ENCODE results near the gene TIMM44. TPM values are rescaled to one million over a fixed set of nuclear protein-coding genes. Genes with fewer than 3 reads are reported as not detected.
"Not testable (repeated sequence)": the region's sequence is repeated elsewhere in the genome, so short reads cannot be mapped to it uniquely, and the experiment has no call there.

Gene TIMM44
- total RNA-seq, 1 experiment from 2014 or later = 153 TPM

DNA sequence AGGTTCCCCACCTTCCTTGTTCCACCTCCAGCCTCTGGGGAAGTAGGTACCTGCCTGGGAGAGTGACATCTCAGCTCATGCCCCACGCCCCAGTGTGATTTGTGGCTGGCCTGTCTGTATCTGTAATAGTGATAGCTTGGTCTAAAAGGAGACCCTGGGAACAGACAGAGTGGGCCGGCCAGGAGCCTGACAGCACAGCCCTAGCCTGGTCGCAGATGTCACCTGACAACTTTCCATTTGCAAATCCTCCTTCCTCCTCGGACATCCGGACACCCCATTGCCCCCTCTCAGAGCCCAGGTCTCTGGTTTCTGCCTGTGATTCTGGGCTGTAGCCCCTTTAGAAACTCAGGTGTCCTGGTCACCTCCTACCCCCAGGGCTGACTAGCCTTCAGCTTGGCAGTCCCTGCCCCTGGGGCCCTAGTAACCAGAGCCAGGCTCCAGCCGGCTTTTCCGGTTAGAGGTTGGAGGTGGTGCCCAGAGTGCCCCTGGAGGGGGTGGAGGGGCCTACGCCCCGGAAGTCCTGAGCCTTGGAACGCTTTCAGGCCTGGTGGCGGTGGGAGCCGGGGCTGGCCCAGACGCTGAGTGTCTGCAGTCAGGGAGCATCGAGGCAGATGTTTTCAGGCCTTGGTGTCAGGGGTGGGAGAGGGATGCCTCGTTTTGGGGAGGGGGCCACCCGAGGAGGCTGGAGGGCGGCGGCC lies 48.7 kb downstream of the TIMM44 start:
- no peak overlapping the region for H3K27ac ChIP-seq (ENCODE audit: low read depth, low read length, poor library complexity, severe bottlenecking)
- H3K4me1 ChIP-seq (ENCODE audit: insufficient read depth, low read length, poor library complexity, severe bottlenecking) = no peaks in the 10 kb centered on the region
- H3K27me3 ChIP-seq (replicated peaks; ENCODE audit: insufficient read depth, low read depth, low read length, poor library complexity) = no peaks in the 10 kb centered on the region
- H3K4me3 ChIP-seq (ENCODE audit: low read depth, low read length, poor library complexity, severe bottlenecking) = no peak overlapping the region
- CTCF ChIA-PET = no interaction called here
- intact Hi-C loops (cut with micrococcal nuclease; ENCODE audit: unreplicated experiment) = no loop called here
- POLR2A ChIA-PET (ENCODE audit: low non-redundant PET) = no interaction called here
- TF ChIP-seq CTCF (conservative IDR thresholded peaks at IDR 0.05; ENCODE audit: low read depth, low read length) (no peak), EZH2 (IDR thresholded peaks at IDR 0.05; ENCODE audit: borderline replicate concordance, low read depth, low read length, poor library complexity, severe bottlenecking) (no peak)
- DNase-seq (ENCODE audit: low spot score) = no peak
- no peaks in the 10 kb centered on the region for H3K36me3 ChIP-seq (ENCODE audit: insufficient read depth, low read length, poor library complexity, severe bottlenecking)
- no peaks in the 10 kb centered on the region for H3K9me3 ChIP-seq (ENCODE audit: low read depth, low read length, poor library complexity, severe bottlenecking)
- BruUV-seq (replicated peaks) = no TSS peak

DNA sequence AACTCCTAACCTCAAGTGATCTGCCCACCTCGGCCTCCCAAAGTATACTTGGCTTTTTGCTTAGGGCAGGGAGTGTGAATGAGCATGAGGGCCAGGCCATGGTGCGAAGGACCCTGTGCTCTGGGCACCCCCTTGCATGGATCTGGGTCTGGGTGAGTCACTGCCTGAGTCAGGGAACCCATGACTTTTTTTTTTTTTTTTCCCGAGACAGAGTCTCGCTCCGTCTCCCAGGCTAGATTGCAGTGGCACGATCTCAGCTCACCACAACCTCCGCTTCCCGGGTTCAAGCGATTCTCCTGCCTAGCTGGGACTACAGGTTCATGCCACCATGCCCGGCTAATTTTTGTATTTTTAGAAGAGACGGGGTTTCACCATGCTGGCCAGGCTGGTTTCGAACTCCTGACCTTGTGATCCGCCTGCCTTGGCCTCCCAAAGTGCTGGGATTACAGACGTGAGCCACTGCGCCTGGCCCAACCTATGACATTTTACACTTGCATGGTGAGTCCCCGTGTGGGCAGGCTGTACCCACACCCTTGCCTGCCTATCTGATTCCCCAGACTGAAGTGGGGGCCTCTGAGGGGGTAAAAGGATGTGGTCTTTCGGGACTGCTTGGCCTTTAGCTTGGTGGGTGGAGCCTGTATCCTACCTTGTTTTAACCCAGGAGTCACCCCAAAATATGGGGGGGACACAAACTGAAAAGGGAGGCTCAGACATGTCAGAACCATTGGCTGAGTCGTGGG lies 49.9 kb downstream of the TIMM44 start:
- BruUV-seq (replicated peaks); DNase-seq (ENCODE audit: low spot score); CTCF ChIA-PET; H3K27me3 ChIP-seq (replicated peaks; ENCODE audit: insufficient read depth, low read depth, low read length, poor library complexity); H3K9me3 ChIP-seq (ENCODE audit: low read depth, low read length, poor library complexity, severe bottlenecking); POLR2A ChIA-PET (ENCODE audit: low non-redundant PET); H3K27ac ChIP-seq (ENCODE audit: low read depth, low read length, poor library complexity, severe bottlenecking); H3K4me1 ChIP-seq (ENCODE audit: insufficient read depth, low read length, poor library complexity, severe bottlenecking); H3K4me3 ChIP-seq (ENCODE audit: low read depth, low read length, poor library complexity, severe bottlenecking); H3K36me3 ChIP-seq (ENCODE audit: insufficient read depth, low read length, poor library complexity, severe bottlenecking); intact Hi-C loops (cut with micrococcal nuclease; ENCODE audit: unreplicated experiment): not testable (repeated sequence)

GRCh38 chr19:7888826-7889217 lies 54.6 kb downstream of the TIMM44 start:
- DNase-seq (ENCODE audit: low spot score) = no peak
- BruUV-seq (replicated peaks) = no TSS peak
- no peak for TF ChIP-seq EZH2 (IDR thresholded peaks at IDR 0.05; ENCODE audit: borderline replicate concordance, low read depth, low read length, poor library complexity, severe bottlenecking)
- TF ChIP-seq CTCF (conservative IDR thresholded peaks at IDR 0.05; ENCODE audit: low read depth, low read length) = no peak
- Histone ChIP-seq H3K27me3 (replicated peaks; ENCODE audit: insufficient read depth, low read depth, low read length, poor library complexity) (no peaks in the 10 kb centered on the region), H3K9me3 (ENCODE audit: low read depth, low read length, poor library complexity, severe bottlenecking) (no peaks in the 10 kb centered on the region), H3K4me1 (ENCODE audit: insufficient read depth, low read length, poor library complexity, severe bottlenecking) (no peaks in the 10 kb centered on the region), H3K4me3 (ENCODE audit: low read depth, low read length, poor library complexity, severe bottlenecking) (peak overlapping the region; percentile 48), H3K36me3 (ENCODE audit: insufficient read depth, low read length, poor library complexity, severe bottlenecking) (no peaks in the 10 kb centered on the region), H3K27ac (ENCODE audit: low read depth, low read length, poor library complexity, severe bottlenecking) (no peak overlapping the region)
- ChIA-PET CTCF (no interaction called here), POLR2A (ENCODE audit: low non-redundant PET) (no interaction called here)
- intact Hi-C loops (cut with micrococcal nuclease; ENCODE audit: unreplicated experiment) = no loop called here

Data from A673 (cell line).